Muscle layer of colon (tissue), 2 donors: ENCODE data around the gene IFNA5.

Source experiments
- H3K27ac ChIP-seq: one replicate; pipeline ENCODE4 v1.7.0; 2013; ENCODE audit warnings: low read depth, mild to moderate bottlenecking, low read length, moderate library complexity
- H3K27me3 ChIP-seq, 2 donors: one replicate each; pipeline ENCODE4 v1.7.0; 2013; ENCODE audit warnings: low read length in 2 of 2, mild to moderate bottlenecking in 2 of 2; ENCODE audit not compliant: insufficient read depth in 2 of 2, control insufficient read depth in 1 of 2
- H3K36me3 ChIP-seq: one replicate; pipeline ENCODE4 v1.7.0; 2013; ENCODE audit warnings: mild to moderate bottlenecking, low read length; ENCODE audit not compliant: insufficient read depth
- H3K4me1 ChIP-seq: one replicate; pipeline ENCODE4 v1.7.0; 2013; ENCODE audit warnings: mild to moderate bottlenecking, low read length; ENCODE audit not compliant: insufficient read depth
- H3K4me3 ChIP-seq, 2 donors: one replicate each; pipeline ENCODE4 v1.7.0; 2013; ENCODE audit warnings: low read length in 2 of 2, low read depth in 1 of 2, mild to moderate bottlenecking in 1 of 2, moderate library complexity in 1 of 2
- H3K9ac ChIP-seq: one replicate; pipeline ENCODE4 v1.7.0; 2013; ENCODE audit warnings: low read length
- H3K9me3 ChIP-seq: one replicate; pipeline ENCODE4 v1.7.0; 2013; ENCODE audit warnings: mild to moderate bottlenecking, low read length
- donor health status: abdominal sarcoma.
- donor health status: Adenocarcinoma of cecum.

The IFNA5 gene

GRCh38 chr9:21305213-21305612 is at the start of gene IFNA5:
Gene IFNA5 (minus strand): TSS chr9:21305313. CDS start chr9:21305256, 57 bp downstream.
- Histone ChIP-seq H3K27ac (no peak within 1 kb of the TSS), H3K4me3 (no peak within 1 kb of the TSS), H3K9ac (no peak within 1 kb of the TSS), H3K36me3 (no peaks in the 10 kb centered on the region), H3K4me1 (no peaks in the 10 kb centered on the region), H3K27me3 (no peaks in the 10 kb centered on the region), H3K9me3 (no peaks in the 10 kb centered on the region)

GRCh38 chr9:21350787-21351186 is 45.7 kb upstream of the IFNA5 start, which contains the start of gene IFNA6:
Gene IFNA6 (minus strand): TSS chr9:21350887. CDS start chr9:21350887, 0 bp downstream.
- no peak within 1 kb of the TSS for H3K27ac ChIP-seq
- no peaks in the 10 kb centered on the region for H3K27me3 ChIP-seq
- H3K4me3 ChIP-seq = no peak within 1 kb of the TSS
- no peaks in the 10 kb centered on the region for H3K36me3 ChIP-seq
- no peak within 1 kb of the TSS for H3K9ac ChIP-seq
- H3K9me3 ChIP-seq = no peaks in the 10 kb centered on the region
- no peaks in the 10 kb centered on the region for H3K4me1 ChIP-seq

- H3K9me3 ChIP-seq = no peaks in the 10 kb centered on the region
- H3K36me3 ChIP-seq = no peaks in the 10 kb centered on the region
- H3K4me1 ChIP-seq = no peaks in the 10 kb centered on the region
- no peak overlapping the region for H3K4me3 ChIP-seq
- H3K9ac ChIP-seq = no peak overlapping the region
- no peaks in the 10 kb centered on the region for H3K27me3 ChIP-seq
- H3K27ac ChIP-seq = no peak overlapping the region
Observed at GRCh38 chr9:21348430-21348970, 43.4 kb upstream of the IFNA5 start.

GRCh38 chr9:21340735-21341134 is 35.6 kb upstream of the IFNA5 start:
- H3K36me3 ChIP-seq = no peaks in the 10 kb centered on the region

GRCh38 chr9:21336457-21336856 is 31.3 kb upstream of the IFNA5 start:
- peaks cover 8% of the 10 kb centered on the region for H3K36me3 ChIP-seq
- no peaks in the 10 kb centered on the region for H3K9me3 ChIP-seq
- H3K27ac ChIP-seq = no peak overlapping the region
- no peaks in the 10 kb centered on the region for H3K27me3 ChIP-seq
- no peak overlapping the region for H3K4me3 ChIP-seq
- H3K9ac ChIP-seq = no peak overlapping the region
- peaks cover 29% of the 10 kb centered on the region for H3K4me1 ChIP-seq

More at GRCh38 chr9:21340735-21341134, 35.6 kb upstream of the IFNA5 start:
- H3K4me1 ChIP-seq = no peaks in the 10 kb centered on the region
- no peak overlapping the region for H3K4me3 ChIP-seq
- no peak overlapping the region for H3K9ac ChIP-seq
- no peaks in the 10 kb centered on the region for H3K27me3 ChIP-seq
- no peak overlapping the region for H3K27ac ChIP-seq
- H3K9me3 ChIP-seq = no peaks in the 10 kb centered on the region

GRCh38 chr9:21334701-21335632 is 29.9 kb upstream of the IFNA5 start, which contains the start of gene KLHL9:
Gene KLHL9 (minus strand): TSS chr9:21335404. CDS start chr9:21334859, 545 bp downstream.
- H3K9ac ChIP-seq = peak within 1 kb of the TSS; percentile 87
- H3K4me1 ChIP-seq = peaks cover 42% of the 10 kb centered on the region
- no peaks in the 10 kb centered on the region for H3K9me3 ChIP-seq
- H3K27me3 ChIP-seq = no peaks in the 10 kb centered on the region
- H3K27ac ChIP-seq = peak within 1 kb of the TSS; percentile 93
- H3K36me3 ChIP-seq = peaks cover 13% of the 10 kb centered on the region
- H3K4me3 ChIP-seq = peak within 1 kb of the TSS; percentile 84 to 97

GRCh38 chr9:21333226-21333625 is 28.1 kb upstream of the IFNA5 start:
- Histone ChIP-seq H3K36me3 (peaks cover 19% of the 10 kb centered on the region), H3K4me3 (peak overlapping the region in 1 of 2 donors; percentile 84), H3K4me1 (peaks cover 51% of the 10 kb centered on the region), H3K27ac (no peak overlapping the region), H3K9me3 (no peaks in the 10 kb centered on the region), H3K27me3 (no peaks in the 10 kb centered on the region), H3K9ac (peak overlapping the region; percentile 87)

GRCh38 chr9:21331676-21332402 is 26.7 kb upstream of the IFNA5 start:
- H3K36me3 ChIP-seq = peaks cover 19% of the 10 kb centered on the region
- peak overlapping the region in 1 of 2 donors; percentile 4 for H3K4me3 ChIP-seq

GRCh38 chr9:21326526-21327139 is 21.5 kb upstream of the IFNA5 start:
- H3K27me3 ChIP-seq = no peaks in the 10 kb centered on the region
- no peak overlapping the region for H3K27ac ChIP-seq
- peaks cover 29% of the 10 kb centered on the region for H3K36me3 ChIP-seq
- no peak overlapping the region for H3K4me3 ChIP-seq
- peaks cover 35% of the 10 kb centered on the region for H3K4me1 ChIP-seq
- no peaks in the 10 kb centered on the region for H3K9me3 ChIP-seq
- no peak overlapping the region for H3K9ac ChIP-seq

More at GRCh38 chr9:21331676-21332402, 26.7 kb upstream of the IFNA5 start:
- no peaks in the 10 kb centered on the region for H3K27me3 ChIP-seq
- H3K9me3 ChIP-seq = no peaks in the 10 kb centered on the region
- peak overlapping the region; percentile 13 for H3K9ac ChIP-seq
- no peak overlapping the region for H3K27ac ChIP-seq
- peaks cover 60% of the 10 kb centered on the region for H3K4me1 ChIP-seq

GRCh38 chr9:21324047-21324446 is 18.9 kb upstream of the IFNA5 start:
- Histone ChIP-seq H3K4me3 (no peak overlapping the region), H3K36me3 (peaks cover 23% of the 10 kb centered on the region), H3K27ac (no peak overlapping the region), H3K27me3 (no peaks in the 10 kb centered on the region), H3K9me3 (no peaks in the 10 kb centered on the region), H3K4me1 (peaks cover 15% of the 10 kb centered on the region), H3K9ac (no peak overlapping the region)
